ENCODE measurements around the gene TMEM254.
"Not testable (repeated sequence)": the region's sequence is repeated elsewhere in the genome, so short reads cannot be mapped to it uniquely, and the experiment has no call there.

The TMEM254 gene, protein sequence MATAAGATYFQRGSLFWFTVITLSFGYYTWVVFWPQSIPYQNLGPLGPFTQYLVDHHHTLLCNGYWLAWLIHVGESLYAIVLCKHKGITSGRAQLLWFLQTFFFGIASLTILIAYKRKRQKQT

DNA sequence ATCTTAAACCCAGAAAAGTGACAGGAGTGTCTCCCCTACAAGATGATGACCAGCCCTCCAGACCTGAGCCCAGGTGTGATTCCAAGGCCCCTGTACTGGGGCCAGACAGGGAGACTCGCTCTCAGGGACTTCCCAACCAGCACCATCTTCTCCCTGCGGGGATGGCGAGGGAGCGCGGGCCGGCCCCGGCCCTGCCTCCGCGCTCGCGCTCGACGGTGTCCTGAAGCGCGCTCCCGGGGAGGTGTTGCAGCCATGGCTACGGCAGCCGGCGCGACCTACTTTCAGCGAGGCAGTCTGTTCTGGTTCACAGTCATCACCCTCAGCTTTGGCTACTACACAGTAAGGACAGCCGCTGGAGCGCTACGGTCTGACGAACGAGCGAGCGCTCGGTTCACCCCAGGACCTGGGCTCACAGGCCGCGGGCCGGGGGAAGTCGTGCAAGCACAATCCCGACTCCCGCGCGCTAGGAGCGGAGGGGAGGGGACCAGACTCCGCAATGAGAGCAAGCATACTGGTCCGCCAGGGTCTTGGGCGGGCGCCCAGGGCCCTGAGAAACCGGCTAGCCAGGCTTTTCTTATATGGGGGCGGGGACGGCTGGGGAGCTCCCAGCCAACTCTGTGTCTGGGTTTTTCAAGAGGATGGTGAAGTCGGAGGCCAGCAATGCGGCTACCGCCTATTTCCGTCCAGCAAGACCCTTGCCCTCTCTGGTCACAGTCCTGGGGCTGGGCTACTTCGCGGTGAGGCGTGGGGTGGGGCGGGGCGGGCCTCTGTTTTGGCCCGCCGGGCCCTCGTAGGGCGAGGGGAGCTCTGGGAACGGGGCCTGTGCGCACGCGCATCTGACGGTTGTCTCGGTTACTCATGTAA lies at the start of gene TMEM254:
Gene TMEM254, plus strand, starts transcription at position 218 of the 864 bp plus-strand sequence. Its CDS starts 35 bp downstream, at position 253.
- DNase-seq: peak; percentile 72 to 73

DNA sequence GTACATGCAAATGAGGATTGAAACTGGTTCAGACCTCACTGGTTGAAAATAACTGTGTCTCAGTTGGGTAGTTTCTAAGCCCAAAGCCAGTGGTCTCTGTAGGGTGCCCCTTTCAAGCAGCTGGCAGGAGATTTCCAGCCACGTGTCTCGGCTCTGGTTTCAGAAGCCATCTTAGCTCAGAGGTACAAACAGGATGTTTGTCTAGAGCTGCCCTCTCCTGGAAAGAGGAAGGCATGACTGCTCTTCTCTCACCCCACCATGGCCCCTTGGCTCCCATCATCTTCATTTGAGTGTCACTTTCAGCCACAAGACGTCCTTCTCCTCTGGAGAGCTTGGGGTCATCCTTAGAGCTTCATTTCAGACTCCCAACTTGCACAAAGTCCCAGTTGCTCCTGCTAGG lies 49.3 kb upstream of the TMEM254 start:
- not testable (repeated sequence) for DNase-seq

DNA sequence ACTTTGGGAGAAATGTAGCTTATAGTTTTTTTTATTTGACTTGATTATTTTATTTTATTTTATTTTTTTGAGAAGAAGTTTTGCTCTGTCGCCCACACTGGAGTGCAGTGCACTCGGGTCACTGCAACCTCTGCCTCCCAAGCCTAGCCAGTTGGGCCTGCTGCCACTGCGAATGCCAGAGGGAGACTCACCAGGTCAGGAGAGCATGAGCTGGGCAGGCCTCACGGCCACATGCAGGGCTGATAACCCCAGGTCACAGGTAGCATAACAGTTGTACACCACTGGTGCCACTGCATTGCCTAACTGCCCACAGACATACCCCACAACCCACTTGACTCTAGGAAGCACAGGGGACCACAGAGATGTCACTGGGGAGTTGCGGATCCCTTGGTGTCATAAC lies 48.6 kb upstream of the TMEM254 start:
- DNase-seq: not testable (repeated sequence)

DNA sequence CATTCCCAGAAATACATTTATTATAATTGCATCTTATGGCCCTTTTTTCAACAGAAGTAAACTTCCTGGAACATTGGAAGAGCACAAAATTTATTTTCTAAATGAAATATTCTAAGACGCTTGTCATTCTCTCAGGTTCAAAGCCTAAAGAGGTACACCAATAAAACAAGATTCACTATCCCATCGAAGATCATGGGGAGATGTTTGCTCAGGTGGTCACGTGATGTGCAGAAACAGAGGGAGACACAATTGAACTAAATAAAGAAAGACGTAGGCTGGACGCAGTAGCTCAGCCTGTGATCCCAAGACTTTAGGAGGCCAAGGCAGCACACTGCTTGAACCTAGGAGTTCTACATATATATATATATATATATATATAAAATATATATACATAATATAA lies 46.0 kb upstream of the TMEM254 start:
- no peak for DNase-seq

DNA sequence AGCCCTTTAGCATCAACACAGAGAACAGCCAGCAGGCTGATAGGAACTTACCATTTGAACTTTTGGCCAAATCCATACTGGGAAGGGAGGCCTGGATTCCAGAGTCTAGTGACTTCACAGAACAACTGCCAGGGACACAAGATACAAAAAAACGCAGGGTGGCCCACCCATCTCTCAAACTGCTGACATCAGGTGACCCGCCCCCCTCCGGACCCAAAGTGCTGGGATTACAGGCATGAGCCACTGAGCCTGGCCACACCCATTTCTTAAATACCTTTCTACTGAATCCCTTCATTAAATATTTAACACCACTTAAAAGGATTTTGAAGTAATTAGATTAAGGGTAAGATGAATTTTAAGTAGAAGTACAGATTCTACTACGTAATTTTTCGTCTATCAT lies 43.7 kb upstream of the TMEM254 start:
- DNase-seq: not testable (repeated sequence)

DNA sequence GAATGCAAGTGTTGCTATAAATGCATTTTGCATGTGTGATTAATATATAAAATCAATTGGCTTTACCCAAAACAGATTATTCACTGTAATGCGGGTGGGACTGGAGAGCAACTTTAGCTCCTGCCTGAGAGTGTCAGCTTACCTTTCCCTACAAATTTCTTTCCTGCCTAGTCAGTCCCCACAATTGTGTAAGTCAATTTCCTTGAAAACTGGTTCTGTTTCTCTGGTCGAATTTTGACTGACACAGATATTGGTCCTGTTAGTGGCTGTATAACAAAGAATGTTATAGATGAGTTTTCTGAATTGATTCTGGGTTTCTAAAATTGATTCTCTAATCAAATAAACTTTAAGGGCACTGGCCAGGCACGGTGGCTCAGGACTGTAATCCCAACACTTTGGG lies 43.0 kb upstream of the TMEM254 start:
- not testable (repeated sequence) for DNase-seq

DNA sequence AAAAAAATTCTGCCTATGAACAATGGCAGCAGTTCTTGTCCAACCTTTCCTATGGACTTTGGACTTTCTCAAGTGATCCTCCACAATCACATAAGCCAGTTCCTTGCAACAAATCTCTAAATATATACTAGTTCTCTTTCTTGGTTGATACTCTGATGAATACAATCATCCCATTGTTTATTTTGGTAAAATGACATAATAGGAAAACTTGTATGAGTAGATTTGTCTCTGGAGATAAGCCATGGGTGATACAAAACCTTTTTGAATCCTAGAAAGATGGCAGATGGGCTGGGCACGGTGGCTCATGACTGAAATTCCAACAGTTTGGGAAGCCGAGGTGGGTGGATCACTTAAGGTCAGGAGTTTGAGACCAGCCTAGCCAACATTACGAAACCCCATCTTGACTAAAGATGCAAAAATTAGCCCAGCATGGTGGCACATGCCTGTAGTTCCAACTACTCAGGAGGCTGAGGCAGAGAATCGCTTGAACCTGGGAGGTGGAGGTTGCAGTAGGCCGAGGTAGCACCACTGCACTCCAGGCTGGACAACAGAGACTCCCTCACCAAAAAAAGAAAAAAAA lies 41.5 kb upstream of the TMEM254 start:
- DNase-seq: not testable (repeated sequence)

DNA sequence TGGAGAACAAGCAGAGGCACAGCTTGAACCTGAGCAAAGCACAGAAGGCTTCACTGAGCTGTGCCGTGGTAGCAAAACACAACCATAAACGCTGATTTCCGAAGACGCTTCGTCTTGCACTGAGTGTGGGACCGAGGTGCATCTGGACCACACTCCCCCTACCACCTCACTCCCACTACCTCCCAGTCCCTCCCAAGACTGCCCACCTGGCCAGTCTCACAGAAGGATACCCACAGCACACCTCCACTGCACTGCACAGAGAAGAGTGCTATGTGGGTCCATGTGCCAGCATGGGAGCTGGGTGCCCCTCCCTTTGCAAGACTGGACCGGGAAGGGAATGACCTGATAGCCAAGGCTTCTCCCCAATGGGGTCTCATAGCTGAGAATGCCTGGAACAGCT lies 40.2 kb upstream of the TMEM254 start:
- not testable (repeated sequence) for DNase-seq

DNA sequence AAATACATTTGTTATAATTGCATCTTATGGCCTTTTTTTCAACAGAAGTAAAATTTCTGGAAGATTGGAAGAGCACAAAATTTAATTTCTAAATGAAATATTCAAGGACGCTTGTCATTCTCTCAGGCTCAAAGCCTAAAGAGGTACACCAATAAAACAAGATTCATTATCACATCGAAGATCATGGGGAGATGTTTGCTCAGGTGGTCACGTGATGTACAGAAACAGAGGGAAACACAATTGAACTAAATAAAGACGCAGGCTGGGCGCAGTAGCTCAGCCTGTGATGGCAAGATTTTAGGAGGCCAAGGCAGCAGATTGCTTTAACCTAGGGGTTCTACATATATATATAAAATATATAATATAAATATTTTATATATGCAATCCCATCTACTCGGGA lies 37.3 kb upstream of the TMEM254 start:
- no peak for DNase-seq

DNA sequence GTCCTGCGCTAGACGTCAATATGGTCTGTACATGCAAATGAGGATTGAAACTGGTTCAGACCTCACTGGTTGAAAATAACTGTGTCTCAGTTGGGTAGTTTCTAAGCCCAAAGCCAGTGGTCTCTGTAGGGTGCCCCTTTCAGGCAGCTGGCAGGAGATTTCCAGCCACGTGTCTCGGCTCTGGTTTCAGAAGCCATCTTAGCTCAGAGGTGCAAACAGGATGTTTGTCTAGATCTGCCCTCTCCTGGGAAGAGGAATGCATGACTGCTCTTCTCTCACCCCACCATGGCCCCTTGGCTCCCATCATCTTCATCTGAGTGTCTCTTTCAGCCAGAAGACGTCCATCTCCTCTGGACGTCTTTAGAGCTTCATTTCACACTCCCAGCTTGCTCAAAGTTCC lies 33.5 kb upstream of the TMEM254 start:
- not testable (repeated sequence) for DNase-seq

DNA sequence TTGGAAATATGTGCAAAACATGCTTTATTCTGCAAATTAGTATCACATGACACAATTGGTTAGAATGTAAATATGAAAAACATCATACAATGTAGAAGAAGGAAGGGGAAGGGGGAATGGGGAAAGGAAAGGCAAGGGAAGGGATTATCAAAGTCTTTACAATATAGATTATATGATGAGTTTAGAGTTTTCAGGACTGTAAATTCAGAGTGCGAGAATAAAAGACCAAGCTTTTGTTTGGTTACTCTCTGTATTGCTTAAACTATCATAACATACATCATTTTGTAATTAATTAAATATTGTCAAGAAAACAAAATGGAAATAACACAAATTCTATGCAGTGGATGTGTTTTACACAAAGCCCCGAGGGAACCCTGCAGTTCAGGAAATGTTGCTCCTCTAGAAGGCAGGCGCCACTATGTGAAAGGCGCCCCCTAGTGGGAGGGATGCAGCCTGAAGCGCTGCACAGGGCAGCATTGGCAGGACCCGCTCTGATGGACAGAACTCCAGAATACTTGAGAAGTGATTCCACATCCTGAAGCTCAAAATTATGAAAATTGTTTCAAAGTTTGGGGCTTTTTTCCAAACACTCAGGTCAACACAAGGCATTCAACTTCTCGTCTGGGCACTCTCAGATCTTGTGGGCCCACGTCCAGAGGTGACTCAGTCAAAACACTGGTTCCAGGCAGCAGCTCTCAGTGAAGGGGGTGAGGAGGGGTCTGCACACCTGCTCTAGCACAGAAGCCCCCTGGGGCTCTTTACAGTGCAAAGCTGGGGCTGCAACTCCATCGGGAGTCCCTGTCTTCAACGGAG lies 31.6 kb upstream of the TMEM254 start:
- DNase-seq: peak in 1 of 2 experiments; percentile 34

DNA sequence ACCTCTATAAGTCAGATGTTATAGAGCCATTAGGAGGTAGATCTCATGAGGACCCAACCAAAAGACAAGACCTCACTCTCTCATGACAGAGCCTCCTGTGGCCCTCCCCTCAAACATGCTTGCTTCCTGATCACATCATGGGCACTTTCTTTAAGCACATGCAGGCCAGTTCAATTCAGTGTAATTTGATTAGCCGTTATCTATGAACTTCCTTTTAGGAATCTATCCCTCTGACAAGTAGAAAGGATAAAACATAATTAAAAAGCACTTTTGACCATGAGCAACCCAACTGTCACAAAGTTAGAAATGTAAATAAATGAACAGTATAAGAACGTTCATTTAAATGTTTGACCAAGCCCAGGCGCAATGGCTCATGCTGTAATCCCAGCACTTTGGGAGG lies 27.7 kb upstream of the TMEM254 start:
- no peak for DNase-seq

DNA sequence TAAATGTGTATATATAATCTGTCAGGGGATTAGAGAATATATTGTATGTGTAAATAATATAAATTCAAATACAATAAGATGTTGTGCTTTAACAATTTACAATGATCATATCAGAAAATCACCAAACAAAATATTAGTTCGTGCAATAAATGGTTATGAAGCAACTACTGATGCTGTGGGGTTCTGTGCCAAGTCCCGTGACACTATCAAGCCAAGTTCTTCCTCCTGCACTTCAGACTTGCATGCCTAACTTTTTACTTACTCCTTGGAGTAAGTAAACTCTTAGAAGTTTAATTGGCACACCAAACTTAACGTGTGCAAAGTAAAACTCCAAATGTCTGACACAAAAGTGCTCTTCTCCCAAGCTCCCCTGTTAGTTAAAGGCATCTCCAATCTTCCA lies 26.5 kb upstream of the TMEM254 start:
- no peak for DNase-seq

DNA sequence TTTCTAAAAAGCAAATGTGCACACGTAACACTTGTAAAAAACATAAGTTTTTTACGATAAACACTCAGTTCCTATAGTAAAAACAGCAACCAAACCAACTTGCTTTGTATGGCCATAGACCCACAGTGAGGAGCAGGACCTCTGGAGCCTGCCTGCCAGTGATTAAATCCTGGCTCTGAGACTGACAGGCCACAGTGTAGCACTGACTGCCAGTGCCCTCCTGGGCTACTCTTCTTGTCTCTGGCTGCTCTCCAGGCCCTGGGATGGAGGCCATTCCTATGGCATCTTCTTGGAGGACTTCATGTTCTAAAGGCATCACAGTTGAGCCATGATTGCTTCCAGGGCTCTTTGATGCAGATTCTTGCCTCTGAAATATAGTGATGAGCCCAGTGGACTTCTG lies 22.7 kb upstream of the TMEM254 start:
- DNase-seq: no peak

DNA sequence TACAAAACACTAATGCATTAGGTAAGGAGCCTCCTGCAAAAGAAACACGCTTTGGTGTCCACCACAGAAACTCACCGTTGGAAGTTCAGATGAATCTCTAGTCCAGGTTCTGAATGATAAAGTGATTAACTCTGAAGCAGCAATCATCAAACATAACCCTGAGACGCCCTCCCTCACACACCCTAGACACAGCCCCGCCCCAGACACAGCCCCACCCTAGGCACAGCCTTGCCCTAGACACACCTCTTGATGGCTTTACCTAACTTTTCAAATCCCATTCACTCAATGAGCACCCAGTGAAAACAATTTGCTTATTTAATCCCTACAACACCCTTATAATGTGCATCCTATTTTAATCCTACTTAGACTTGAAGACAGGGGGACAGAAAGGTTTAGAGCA lies 21.3 kb upstream of the TMEM254 start:
- DNase-seq: no peak

DNA sequence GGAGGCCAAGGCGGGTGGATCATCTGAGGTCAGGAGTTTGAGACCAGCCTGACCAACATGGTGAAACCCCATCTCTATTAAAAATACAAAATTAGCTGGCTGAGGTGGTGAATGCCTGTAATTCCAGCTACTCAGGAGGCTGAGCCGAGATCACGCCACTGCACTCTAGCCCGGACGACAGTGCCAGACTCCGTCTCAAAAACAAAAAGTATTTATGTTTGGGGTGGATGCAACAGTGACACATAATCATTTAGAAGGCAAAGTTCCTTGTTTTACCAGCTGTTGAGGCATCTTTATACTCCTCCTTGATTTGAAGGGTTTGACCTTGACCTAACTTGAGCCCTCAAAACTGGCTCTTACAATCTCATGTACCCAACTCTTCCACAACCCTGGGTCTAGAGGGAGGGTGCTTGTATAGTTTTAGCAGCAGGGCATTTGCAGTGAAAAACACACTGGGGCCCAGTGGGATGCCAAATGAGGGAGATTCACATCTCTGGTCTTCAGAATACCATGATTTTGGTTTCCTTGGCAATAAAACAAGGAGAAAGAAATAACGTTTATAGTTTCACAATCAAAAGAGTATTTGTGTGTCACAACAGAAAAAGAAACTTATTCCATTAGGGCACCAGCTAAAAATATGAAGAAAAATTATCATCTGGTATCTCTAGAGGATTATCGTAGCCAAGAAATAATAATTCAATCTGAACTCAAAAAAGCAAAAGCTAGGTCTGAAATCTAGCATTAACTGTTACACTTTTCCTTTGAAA lies 14.2 kb upstream of the TMEM254 start:
- DNase-seq: no peak

DNA sequence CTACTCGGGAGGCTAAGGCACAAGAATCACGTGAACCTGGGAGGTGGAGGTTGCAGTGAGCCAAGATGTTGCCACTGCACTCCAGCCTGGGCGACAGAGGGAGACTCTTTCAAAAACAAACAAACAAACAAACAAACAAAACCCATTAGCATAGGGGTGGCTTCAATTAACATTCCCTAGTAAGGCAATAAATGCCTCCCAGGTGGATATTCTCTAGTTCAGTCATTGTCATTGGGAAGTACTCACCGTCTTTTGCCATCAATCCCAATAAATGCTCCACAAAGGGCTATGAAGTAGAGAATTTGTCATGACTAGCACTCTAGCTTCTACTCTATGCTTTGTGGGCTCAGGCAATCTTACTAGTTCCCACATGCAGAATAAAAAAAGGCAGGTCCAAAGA lies 11.7 kb upstream of the TMEM254 start:
- no peak for DNase-seq

DNA sequence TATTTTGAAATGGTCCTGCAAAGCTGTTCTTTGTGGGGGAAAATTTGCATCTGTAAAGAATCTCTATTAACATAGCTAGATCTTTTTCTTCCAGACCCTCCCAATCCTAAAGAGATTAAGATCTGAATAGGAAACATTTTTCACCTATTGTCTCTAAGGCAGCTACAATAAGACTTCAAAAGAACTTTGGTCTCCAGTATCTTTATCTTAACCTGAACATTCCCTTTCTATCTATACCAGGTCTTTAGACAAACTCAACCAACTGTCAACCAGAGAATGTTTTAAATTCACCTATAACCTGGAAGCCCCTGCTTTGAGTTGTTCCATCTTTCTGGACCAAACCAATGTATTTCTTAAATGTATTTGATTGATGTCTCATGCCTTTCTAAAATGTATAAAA lies 10.6 kb upstream of the TMEM254 start:
- not testable (repeated sequence) for DNase-seq

DNA sequence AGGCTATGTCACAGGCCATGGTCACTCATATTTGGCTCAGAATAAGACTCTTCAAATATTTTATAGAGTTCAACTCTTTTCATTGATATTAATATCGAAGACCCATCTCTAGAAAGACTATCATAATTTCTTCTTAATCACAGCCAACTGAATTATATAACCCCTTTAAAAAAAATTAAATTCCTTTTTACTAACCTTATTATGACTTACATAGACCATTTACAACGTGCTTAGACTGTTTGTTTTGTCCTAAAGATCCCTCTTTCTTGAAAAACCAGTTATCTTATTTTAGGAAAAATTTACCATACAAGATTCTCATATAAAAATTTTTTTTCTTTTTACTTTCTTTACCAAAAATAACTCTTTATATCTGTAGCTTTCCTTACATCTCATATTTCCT lies 10.2 kb upstream of the TMEM254 start:
- no peak for DNase-seq

DNA sequence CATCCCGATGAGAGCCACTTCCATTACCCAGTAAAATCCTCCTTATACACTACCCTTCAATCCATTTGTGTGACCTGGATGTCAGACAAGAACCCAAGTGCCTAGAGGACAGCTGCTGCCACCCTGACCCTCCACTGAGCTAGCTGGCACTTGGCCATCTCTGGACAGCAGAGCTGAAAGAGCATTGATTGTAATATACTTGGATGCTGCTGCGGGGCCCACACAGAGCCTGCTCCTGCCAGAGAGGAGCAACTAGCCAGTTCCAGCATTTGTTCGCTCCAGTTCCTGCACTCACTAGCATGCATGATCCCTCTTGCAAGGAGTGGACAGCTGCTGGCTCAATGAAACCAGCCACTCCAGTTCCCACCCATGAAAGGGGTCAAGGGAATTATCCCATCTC lies 8.4 kb upstream of the TMEM254 start:
- DNase-seq: peak in 1 of 2 experiments; percentile 33

DNA sequence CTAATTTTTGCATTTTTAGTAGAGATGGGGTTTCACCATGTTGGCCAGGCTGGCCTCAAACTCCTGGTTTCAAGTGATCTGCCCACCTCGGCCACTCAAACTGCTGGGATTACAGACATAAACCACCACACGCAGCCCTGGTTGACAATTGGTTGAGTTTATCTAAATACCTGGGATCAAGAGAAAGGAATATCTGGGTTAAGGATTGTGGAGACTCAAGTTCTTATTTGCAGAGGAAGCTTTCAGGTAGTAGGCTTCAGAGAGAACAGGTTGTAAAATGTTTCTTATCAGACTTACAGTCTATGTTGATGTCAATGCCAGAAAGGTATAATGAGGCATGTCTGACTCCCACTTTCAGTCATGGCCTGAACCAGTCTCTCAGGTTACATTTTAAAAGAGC lies 5.9 kb upstream of the TMEM254 start:
- no peak for DNase-seq

DNA sequence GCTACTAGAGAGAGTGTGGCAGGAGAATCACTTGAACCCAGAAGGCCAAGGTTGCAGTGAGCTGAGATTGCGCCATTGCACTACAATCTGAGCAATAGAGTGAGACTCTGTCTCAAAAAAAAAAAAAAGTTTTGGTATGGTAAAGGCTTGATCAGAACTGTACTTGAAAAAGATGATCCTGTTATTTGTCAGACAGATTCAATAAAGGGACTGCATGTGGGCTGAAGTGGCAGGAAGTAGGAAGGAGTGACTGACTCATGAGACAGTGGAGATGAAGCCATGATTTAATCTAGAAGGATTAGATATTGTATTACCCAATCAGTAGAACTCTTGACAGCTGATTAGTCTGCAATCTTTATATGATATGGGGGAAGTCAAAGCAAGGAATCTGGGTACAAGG lies 2.7 kb upstream of the TMEM254 start:
- no peak for DNase-seq
